Peyer's patch (tissue), 4 donors: ENCODE results near the gene PINLYP. TPM values are rescaled to one million over a fixed set of nuclear protein-coding genes. Genes with fewer than 3 reads are reported as not detected.
A peak's percentile ranks its signal among the peaks of the same experiment; 100 is the strongest.

Source experiments
- DNase-seq, 3 donors: peaks; one replicate each; pipeline ENCODE4 v3.0.0-alpha.2; 2017 to 2019
- H3K27ac ChIP-seq, 4 donors: fragments of 200-600 bp; sonication (generic); one replicate each; pipeline ENCODE4 v1.5.1; 2016 to 2019
- H3K27me3 ChIP-seq, 2 donors: fragments of 200-600 bp; sonication (generic); one replicate each; pipeline ENCODE4 v1.5.1; 2019
- H3K36me3 ChIP-seq, 3 donors: fragments of 200-600 bp; sonication (generic); one replicate each; pipeline ENCODE4 v1.5.1; 2016 to 2019
- H3K4me1 ChIP-seq, 4 donors: fragments of 200-600 bp; sonication (generic); one replicate each; pipeline ENCODE4 v1.5.1; 2016 to 2019
- H3K4me3 ChIP-seq, 4 donors: fragments of 200-600 bp; sonication (generic); 1 replicate in 3 of 4; 2 replicates in 1 of 4; pipeline ENCODE4 v1.5.1; 2016 to 2019; ENCODE audit warnings: mild to moderate bottlenecking in 1 of 4
- H3K9me3 ChIP-seq, 4 donors: fragments of 200-600 bp; sonication (generic); one replicate each; pipeline ENCODE4 v1.5.1; 2016 to 2019; ENCODE audit warnings: mild to moderate bottlenecking in 1 of 4
- POLR2A ChIP-seq, 2 donors: fragments of 450-650 bp; IDR thresholded peaks; one replicate each; pipeline ENCODE4 v1.5.1; 2017; ENCODE audit warnings: antibody characterized with exemption in 2 of 2, mild to moderate bottlenecking in 2 of 2, moderate library complexity in 2 of 2
- total RNA-seq, 4 donors: library from RNA; depleted of rRNA; stranded (reverse); fragments of >200 nt; gene quantifications; one replicate each; pipeline ENCODE4 v1.1.0, GENCODE V29; 2016
- TF ChIP-seq, protein P1 (sequence below), 6 experiments: fragments of 450-650 bp in 4 of 6; fragments of 200-600 bp in 2 of 6; sonication (generic) in 1 of 6; IDR thresholded peaks; one replicate each; pipeline ENCODE4 v1.5.1; 2017 to 2019; ENCODE audit warnings: antibody characterized with exemption in 6 of 6, mild to moderate bottlenecking in 3 of 6, moderate library complexity in 1 of 6

Gene PINLYP
- total RNA-seq, 4 donors from 2014 or later, result 1.9 to 6.6 (median 2.8) TPM; not detected in 1

DNA sequence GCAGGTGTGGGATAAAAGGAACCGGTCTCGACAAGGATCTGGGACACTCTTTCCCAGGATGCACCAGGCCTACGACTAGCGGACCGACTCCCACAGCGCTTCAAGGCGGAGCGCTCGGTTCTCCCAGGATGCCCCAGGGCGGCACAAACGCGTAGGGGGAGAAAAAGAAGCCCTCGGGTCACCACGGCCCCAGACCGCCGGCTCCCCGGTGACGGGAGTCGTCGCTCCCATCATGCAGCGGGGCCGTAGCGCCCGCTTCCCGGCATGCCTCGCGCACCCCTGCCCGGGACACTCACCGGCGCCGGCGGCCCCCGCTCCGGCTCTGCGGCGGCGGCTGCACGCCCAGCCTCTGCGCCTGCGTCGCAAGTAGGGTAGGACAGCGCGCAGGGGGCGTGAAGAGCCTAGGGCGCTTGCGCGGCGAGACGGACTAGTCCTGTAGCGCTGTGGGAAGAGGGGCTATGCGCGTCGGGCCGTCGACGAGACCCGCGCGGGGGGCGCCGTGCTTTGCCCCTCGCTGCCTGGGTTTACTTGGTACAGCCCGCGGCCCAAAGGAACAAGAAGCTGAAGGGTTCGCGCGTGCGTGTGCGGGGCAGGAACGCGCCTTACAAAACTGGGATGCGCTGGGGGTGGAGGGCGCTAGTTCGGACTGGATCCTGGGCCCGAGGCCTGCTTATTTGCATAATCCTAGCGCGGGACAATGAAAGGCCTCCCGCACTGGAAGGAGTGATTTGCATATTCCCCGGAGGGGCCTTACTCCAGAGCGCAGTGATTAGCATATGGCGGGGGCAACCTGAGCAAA, 43.9 kb downstream of the PINLYP start, which contains the start of gene ZNF428:
Gene ZNF428 (minus strand): TSS at position 368 of the 799 bp plus-strand sequence. CDS start 5,325 bp downstream, outside the sequence.
- Histone ChIP-seq H3K4me1 (peaks cover 0 to 4% (median 2%) of the 10 kb centered on the region in 4 donors), H3K4me3 (peak within 1 kb of the TSS; percentile 74 to 94 (median 82)), H3K9me3 (no peaks in the 10 kb centered on the region), H3K27me3 (no peaks in the 10 kb centered on the region), H3K36me3 (no peaks in the 10 kb centered on the region), H3K27ac (peak within 1 kb of the TSS; percentile 84 to 95 (median 92))
- TF ChIP-seq POLR2A (IDR thresholded peaks at IDR 0.05), result peak; percentile 45 to 72
- TF ChIP-seq, protein P1, sequence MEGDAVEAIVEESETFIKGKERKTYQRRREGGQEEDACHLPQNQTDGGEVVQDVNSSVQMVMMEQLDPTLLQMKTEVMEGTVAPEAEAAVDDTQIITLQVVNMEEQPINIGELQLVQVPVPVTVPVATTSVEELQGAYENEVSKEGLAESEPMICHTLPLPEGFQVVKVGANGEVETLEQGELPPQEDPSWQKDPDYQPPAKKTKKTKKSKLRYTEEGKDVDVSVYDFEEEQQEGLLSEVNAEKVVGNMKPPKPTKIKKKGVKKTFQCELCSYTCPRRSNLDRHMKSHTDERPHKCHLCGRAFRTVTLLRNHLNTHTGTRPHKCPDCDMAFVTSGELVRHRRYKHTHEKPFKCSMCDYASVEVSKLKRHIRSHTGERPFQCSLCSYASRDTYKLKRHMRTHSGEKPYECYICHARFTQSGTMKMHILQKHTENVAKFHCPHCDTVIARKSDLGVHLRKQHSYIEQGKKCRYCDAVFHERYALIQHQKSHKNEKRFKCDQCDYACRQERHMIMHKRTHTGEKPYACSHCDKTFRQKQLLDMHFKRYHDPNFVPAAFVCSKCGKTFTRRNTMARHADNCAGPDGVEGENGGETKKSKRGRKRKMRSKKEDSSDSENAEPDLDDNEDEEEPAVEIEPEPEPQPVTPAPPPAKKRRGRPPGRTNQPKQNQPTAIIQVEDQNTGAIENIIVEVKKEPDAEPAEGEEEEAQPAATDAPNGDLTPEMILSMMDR (IDR thresholded peaks at IDR 0.05), result no peak
- peak; percentile 89 to 94 (median 93) for DNase-seq

DNA sequence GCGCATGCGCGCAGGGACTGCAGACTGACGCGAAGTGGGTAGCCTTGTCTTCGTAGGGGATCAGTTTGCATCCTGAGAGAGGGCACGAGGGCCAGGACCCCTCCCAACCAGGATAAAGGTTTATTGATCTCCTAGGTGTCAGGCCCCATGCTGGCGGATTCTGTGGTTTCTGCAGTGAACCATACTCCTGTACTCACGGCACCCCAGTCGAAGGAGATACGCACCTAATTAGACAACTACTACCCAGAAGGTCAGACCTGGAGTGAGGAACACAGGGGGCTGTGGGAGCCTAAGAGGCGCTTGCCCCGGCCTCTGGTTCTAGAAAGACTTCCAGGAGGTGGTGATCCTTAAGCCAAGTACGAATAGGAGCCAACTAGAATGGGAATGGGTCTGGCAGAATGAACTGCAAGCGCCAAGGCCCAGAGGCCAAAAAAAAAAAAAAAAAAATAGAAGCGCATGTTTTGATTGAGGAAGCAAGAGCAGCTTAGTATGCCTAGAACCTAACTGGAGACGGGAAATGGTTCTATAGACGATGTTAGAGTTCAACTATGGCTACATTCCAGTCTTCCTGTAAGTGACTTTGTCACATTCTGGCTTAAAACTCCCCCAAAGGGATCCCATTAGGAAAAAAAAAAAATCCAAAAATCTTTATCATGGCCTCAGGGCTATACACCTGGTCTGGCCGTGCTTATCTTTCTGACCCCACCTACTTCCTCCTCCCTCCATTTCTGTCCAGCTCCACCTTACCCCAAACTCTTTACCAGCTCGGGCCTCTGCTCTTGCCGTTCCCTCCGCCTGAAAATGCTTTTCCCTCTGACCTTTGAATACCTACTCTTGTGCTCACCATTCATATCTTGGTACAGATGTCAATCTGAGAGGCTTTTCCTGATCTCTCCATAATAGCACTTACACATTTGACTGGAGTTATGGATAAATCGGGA, 44.7 kb downstream of the PINLYP start:
- H3K27me3 ChIP-seq, result no peaks in the 10 kb centered on the region
- no peak for DNase-seq

DNA sequence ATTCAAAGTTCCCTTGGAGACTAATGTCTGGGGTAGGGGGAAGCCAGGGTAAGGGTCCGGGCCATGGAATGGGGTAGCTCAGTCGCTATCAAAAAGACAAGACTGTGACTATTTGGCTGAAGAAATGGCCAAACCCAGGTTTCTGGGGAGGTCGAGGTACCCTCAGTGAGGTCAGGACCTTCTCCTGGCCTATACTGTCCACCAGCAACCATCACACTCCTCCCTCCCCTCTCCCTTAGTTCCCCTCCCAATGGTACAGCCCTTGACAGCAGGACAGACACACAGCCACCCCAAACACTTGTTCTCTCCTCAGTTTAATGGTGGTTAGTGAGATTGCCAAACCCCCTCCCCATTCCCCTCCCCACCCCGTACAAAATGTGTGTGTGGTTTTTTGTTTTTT, 46.5 kb downstream of the PINLYP start:
- no peaks in the 10 kb centered on the region for H3K27me3 ChIP-seq
- H3K4me1 ChIP-seq, result peaks cover 0 to 4% (median 2%) of the 10 kb centered on the region in 4 donors
- DNase-seq, result no peak
- no peak overlapping the region for H3K27ac ChIP-seq
- H3K9me3 ChIP-seq, result no peaks in the 10 kb centered on the region
- no peak overlapping the region for H3K4me3 ChIP-seq
- TF ChIP-seq, protein P1 (IDR thresholded peaks at IDR 0.05), result no peak
- no peak for TF ChIP-seq POLR2A (IDR thresholded peaks at IDR 0.05)
- H3K36me3 ChIP-seq, result no peaks in the 10 kb centered on the region

More for the DNA sequence above, 44.7 kb downstream of the PINLYP start:
- Histone ChIP-seq H3K9me3 (no peaks in the 10 kb centered on the region), H3K36me3 (no peaks in the 10 kb centered on the region), H3K4me1 (peaks cover 0 to 4% (median 2%) of the 10 kb centered on the region in 4 donors), H3K4me3 (peak overlapping the region; percentile 74 to 94 (median 82)), H3K27ac (peak overlapping the region; percentile 84 to 95 (median 92))
- TF ChIP-seq, protein P1 (IDR thresholded peaks at IDR 0.05), result no peak
- TF ChIP-seq POLR2A (IDR thresholded peaks at IDR 0.05), result no peak

DNA sequence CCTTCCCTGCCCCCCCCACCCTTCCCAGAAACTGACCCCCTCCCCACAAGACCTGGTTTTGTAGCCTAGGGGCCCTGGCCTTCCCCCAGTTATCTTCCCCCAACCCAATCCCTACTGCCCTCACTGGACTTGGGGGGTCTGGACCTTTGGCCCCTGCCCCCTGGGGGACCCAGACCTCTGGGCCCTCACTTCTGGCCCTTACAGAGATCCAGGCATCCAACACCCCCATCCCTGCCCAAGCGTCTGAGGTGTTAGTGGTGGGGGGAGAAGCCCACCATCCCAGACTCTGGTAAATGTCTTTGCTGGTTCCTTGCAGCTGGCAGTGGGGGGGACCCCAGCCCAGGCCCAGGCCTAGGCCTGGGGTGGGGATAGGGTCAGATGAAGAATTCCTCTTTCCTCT, 47.4 kb downstream of the PINLYP start:
- H3K27ac ChIP-seq, result no peak overlapping the region
- H3K4me3 ChIP-seq, result no peak overlapping the region
- H3K4me1 ChIP-seq, result peaks cover 0 to 4% (median 2%) of the 10 kb centered on the region in 4 donors
- no peaks in the 10 kb centered on the region for H3K27me3 ChIP-seq
- TF ChIP-seq, protein P1 (IDR thresholded peaks at IDR 0.05), result no peak
- no peak for TF ChIP-seq POLR2A (IDR thresholded peaks at IDR 0.05)
- no peak for DNase-seq
- no peaks in the 10 kb centered on the region for H3K36me3 ChIP-seq
- no peaks in the 10 kb centered on the region for H3K9me3 ChIP-seq

DNA sequence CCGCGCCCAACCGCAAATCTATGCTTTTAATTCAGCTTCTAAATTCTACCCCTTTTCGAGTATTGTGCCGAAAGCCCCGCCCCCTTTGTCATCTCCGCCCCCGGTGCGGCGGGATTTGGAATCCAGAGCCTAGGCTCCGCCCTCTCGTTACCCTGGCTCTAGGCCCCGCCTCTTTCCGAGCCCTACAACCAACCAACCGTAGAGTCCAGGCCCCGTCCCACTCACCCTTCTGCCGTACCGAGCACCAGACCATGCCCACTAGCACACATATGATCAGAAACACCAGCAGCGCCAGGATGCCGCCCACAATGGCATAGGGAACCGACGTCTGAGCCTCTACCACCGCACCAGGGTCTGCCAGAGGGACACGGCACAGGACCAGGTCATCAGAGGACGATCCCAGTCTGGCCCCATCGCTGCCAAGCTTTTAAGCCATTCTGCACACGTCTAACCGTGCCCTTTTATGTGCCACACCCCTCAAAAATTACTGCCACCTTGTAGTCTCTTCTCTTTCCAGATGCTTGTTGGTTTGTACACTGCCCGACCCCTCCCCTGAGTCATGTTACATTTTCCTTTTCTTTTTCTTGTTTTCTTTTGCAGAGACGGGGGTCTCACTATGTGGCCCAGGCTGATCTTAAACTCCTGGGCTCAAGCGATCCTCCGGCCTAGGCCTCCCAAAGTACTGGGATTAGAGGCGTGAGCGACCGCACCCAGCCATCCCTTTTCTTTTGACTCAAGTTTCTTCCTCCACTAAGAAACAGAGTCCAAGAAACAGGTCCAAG, 48.5 kb downstream of the PINLYP start:
- Histone ChIP-seq H3K4me3 (no peak overlapping the region), H3K27me3 (no peaks in the 10 kb centered on the region), H3K4me1 (peaks cover 0 to 3% (median 0%) of the 10 kb centered on the region in 4 donors), H3K9me3 (no peaks in the 10 kb centered on the region), H3K27ac (no peak overlapping the region), H3K36me3 (no peaks in the 10 kb centered on the region)
- no peak for DNase-seq
- TF ChIP-seq, protein P1 (IDR thresholded peaks at IDR 0.05), result no peak
- TF ChIP-seq POLR2A (IDR thresholded peaks at IDR 0.05), result no peak
